HG03095 (cell line): Measurements from ENCODE around the gene GRB7.
"Not testable (repeated sequence)": the region's sequence is repeated elsewhere in the genome, so short reads cannot be mapped to it uniquely, and the experiment has no call there.

Source experiments
- ATAC-seq: cut with Tn5 transposase; IDR thresholded peaks from one replicate; pipeline ENCODE4 v1.9.1; 2021; ENCODE audit warnings: moderate library complexity; ENCODE audit not compliant: unreplicated experiment

Gene GRB7

DNA sequence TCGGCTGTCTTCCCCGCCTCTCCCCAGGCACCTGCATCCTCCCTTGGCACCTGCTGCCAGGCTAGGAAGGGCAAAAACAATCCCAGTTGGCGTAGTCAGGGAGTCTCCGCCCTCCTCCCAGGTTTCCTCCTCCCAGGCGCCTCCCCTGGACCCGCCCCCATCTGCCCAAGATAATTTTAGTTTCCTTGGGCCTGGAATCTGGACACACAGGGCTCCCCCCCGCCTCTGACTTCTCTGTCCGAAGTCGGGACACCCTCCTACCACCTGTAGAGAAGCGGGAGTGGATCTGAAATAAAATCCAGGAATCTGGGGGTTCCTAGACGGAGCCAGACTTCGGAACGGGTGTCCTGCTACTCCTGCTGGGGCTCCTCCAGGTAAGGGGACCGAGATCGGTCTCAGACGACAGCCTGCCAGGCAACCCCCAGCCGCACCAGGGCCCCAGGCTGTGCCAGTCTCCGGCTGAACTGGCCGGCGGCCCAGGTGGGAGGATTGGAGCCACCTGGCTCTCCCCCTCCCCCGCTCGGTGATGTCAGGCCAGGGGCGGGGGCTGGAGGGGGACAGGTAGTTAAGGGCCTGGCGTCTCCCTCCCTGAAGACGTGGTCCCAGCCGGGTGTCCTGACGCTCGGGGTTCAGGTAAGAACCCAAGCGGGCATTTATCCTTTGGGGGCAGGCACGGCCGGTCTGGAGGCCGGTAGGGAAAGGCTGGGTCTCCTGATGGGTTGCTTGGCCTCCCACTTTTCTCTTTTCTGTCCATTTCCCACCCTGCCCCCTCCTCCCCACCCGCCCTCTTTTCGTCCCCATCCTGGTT lies at the start of gene GRB7:
Gene GRB7, plus strand, starts transcription at position 179 of the 808 bp plus-strand sequence. CDS start 4,364 bp downstream, outside the sequence.
- ATAC-seq = no peak

GRCh38 chr17:39688475-39688835 lies 49.3 kb upstream of the GRB7 start:
- ATAC-seq = no peak

DNA sequence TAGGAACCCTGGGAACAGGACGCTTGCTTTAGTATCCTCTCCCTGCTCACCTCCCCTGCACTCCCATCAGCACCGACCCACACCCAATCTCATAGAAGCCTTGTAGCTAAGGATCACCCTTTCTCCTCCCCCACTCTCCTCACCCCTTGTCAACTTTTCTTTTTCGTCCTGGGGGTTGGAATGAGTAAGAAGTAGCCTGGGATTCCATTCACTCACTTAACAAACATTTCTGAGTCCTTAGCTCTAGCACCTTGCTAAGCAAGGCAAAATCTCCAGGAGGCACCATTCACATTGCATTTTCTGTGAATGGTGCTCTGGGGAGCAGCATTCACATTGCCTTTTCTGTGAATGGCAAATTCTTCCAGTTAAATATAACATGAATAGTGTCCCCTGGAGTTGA lies 48.8 kb upstream of the GRB7 start:
- no peak for ATAC-seq

DNA sequence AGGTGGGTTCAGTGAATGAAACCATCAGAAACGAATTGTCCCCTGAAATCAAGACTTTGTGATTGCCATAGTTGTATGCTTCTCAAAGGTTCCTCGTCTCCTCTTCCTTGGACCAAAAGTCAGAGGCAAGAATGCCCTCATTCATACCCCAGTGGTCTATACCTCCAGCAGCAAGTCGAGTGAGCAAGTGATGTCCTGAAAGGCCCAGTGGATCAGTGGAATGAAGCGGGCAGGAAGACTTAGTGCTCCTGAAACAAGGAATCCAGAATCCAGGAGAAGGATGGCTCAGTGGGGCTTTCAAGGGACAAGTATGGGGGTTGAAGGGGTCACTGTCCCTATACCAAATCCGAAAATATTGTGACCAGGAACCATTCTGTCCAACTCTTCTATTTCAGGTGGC lies 43.1 kb upstream of the GRB7 start:
- ATAC-seq = no peak

DNA sequence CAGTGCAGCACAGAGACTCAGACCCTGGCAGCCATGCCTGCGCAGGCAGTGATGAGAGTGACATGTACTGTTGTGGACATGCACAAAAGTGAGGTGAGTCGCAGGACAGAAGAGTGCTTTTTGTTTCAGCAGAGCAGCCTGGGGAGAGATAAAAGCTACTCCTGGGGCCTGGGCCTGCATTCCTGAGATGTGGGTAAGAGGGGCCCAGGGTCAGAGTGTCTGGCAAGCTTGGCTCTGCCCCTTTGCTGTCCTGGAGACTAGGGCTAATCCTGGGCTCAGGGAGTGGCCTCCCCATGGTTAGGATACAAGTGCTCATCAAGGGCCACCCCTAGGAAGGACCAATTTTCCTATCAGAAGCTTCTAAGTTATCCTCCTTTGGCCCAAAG lies 42.7 kb upstream of the GRB7 start:
- no peak for ATAC-seq

- no peak for ATAC-seq
Observed at GRCh38 chr17:39696731-39697130, 41.0 kb upstream of the GRB7 start.

DNA sequence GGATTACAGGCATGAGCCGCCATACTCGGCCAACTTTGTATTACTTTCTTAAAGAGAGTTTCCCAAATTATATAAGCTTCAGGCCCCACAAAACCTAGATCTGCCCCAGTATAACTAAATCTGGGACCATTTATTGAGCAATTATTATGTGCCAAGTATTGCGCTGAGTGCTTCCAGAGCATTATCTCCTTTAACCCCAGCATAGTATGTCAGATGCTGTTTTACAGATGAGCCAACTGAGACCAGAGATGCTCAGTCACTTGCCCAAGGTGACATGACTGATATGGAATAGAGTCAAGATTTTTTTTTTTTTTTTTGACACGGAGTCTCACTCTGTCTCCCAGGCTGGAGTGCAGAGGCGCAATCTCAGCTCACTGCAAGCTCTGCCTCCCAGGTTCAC lies 39.8 kb upstream of the GRB7 start:
- no peak for ATAC-seq

DNA sequence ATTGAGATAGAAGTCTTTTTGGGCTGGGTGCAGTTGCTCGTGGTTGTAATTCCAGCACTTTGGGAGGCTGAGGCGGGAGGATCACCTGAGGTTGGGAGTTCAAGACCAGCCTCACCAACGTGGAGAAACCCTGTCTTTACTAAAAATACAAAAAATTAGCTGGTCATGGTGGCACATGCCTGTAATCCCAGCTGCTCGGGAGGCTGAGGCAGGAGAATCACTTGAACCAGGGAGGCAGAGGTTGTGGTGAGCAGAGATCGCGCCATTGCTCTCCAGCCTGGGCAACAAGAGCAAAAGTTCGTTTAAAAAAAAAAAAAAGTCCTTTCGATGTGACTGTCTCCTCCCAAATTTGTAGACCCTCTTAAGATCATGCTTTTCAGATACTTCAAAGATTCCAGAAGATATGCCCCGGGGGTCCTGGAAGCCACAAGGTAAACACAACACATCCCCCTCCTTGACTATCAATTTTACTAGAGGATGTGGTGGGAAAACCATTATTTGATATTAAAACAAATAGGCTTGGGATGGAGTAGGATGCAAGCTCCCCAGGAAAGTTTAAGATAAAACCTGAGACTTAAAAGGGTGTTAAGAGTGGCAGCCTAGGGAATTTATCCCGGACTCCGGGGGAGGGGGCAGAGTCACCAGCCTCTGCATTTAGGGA lies 38.5 kb upstream of the GRB7 start:
- ATAC-seq = not testable (repeated sequence)

DNA sequence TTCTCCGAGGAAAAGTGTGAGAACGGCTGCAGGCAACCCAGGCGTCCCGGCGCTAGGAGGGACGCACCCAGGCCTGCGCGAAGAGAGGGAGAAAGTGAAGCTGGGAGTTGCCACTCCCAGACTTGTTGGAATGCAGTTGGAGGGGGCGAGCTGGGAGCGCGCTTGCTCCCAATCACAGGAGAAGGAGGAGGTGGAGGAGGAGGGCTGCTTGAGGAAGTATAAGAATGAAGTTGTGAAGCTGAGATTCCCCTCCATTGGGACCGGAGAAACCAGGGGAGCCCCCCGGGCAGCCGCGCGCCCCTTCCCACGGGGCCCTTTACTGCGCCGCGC lies 38.0 kb upstream of the GRB7 start, which contains the start of gene ERBB2:
Gene ERBB2, plus strand, starts transcription at position 247 of the 330 bp plus-strand sequence. CDS start 175 bp downstream, outside the sequence.
- no peak for ATAC-seq

- no peak for ATAC-seq
Observed at GRCh38 chr17:39700148-39700987, 37.4 kb upstream of the GRB7 start.

GRCh38 chr17:39701012-39701783 lies 36.5 kb upstream of the GRB7 start:
- ATAC-seq = no peak

- ATAC-seq = no peak
Observed at GRCh38 chr17:39701784-39702422, 35.8 kb upstream of the GRB7 start.

GRCh38 chr17:39702901-39703893 lies 34.5 kb upstream of the GRB7 start:
- no peak for ATAC-seq

GRCh38 chr17:39703913-39704312 lies 33.8 kb upstream of the GRB7 start:
- no peak for ATAC-seq

- ATAC-seq = no peak
Observed at GRCh38 chr17:39704821-39705551, 32.8 kb upstream of the GRB7 start.

GRCh38 chr17:39705786-39706348 lies 31.9 kb upstream of the GRB7 start:
- no peak for ATAC-seq

GRCh38 chr17:39706383-39706782 lies 31.4 kb upstream of the GRB7 start:
- ATAC-seq = no peak

GRCh38 chr17:39706921-39707337 lies 30.8 kb upstream of the GRB7 start:
- ATAC-seq = no peak
